Spleen (tissue), 7 donors: ENCODE data around the gene CDHR3.

Source experiments
- POLR2AphosphoS5 ChIP-seq, 3 donors: sonication (generic); formaldehyde crosslinking; IDR thresholded peaks; one replicate each; pipeline ENCODE4 v1.5.1; 2017; ENCODE audit warnings: antibody characterized with exemption in 3 of 3
- TF ChIP-seq, protein P1 (sequence below), 11 experiments: fragments of 200-600 bp in 7 of 11; fragments of 450-650 bp in 4 of 11; sonication (generic) in 4 of 11; IDR thresholded peaks in 8 of 11; conservative IDR thresholded peaks in 3 of 11; 1 replicate in 7 of 11; 2 replicates in 4 of 11; pipeline versions ENCODE4 v1.4.0 to v1.8.0; 2016 to 2021; ENCODE audit warnings: antibody characterized with exemption in 11 of 11, inconsistent platforms in 4 of 11, mild to moderate bottlenecking in 1 of 11
- donor health status: DM: no; HTN: no; CAD: no; lungs with moderate emphysema.
- donor health status: DM: no; HTN: no; CAD: no.
- donor health status: DM: no; HTN: no; CAD: no.

DNA sequence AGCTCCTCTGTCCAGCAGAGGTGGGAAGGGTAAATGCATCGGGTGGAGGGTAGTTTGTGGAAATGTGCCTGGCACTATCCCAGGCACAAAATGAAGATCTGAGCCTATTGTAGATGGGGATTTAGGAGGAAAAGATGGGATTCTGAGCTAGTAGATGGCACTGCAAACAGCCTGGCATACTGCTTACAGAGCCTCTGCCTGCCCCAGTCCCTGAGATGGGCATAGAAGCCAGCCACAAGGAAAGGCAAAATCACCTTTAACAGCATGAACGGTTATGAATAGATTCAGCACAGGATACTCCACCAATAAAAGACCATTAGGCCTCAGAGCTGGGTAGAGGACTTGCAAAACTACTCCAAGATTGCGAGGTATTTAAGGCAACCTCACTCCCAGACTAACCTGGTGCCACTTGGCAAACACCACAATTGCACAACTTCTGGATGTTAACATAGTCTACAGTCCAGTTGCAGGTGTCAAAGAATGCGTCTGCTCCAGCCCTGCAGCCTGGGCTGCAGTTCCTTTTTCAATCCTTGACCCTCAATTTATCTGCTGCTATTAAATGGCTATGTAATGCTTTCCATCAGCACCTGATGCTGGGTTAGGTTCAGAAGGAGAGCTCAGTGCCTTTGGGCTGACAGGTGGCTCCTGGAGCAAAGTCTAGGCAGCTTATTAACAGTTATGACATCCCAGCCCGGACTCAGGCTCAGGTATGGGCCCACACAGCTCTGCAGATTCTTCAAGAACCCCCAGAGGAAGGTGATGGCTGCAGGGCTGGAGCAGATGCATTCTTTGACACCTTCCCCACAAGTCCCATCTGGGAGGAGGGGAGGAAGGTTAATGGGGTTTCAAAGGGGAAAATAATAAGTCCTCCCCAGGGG is 34.0 kb downstream of the CDHR3 start:
- TF ChIP-seq, protein P1, sequence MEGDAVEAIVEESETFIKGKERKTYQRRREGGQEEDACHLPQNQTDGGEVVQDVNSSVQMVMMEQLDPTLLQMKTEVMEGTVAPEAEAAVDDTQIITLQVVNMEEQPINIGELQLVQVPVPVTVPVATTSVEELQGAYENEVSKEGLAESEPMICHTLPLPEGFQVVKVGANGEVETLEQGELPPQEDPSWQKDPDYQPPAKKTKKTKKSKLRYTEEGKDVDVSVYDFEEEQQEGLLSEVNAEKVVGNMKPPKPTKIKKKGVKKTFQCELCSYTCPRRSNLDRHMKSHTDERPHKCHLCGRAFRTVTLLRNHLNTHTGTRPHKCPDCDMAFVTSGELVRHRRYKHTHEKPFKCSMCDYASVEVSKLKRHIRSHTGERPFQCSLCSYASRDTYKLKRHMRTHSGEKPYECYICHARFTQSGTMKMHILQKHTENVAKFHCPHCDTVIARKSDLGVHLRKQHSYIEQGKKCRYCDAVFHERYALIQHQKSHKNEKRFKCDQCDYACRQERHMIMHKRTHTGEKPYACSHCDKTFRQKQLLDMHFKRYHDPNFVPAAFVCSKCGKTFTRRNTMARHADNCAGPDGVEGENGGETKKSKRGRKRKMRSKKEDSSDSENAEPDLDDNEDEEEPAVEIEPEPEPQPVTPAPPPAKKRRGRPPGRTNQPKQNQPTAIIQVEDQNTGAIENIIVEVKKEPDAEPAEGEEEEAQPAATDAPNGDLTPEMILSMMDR (IDR thresholded peaks at IDR 0.05 in 8 of 11, conservative IDR thresholded peaks at IDR 0.05 in 3 of 11), result no peak
- no peak for TF ChIP-seq POLR2AphosphoS5 (IDR thresholded peaks at IDR 0.05)
